IPS-NIHi7 (cell line): Measurements from ENCODE around the gene TMA7.

Source experiments
- DNase-seq: peaks from one replicate; pipeline ENCODE4 v3.0.0; 2012; ENCODE audit warnings: mixed read lengths; ENCODE audit errors: extremely low spot score

The TMA7 gene

DNA sequence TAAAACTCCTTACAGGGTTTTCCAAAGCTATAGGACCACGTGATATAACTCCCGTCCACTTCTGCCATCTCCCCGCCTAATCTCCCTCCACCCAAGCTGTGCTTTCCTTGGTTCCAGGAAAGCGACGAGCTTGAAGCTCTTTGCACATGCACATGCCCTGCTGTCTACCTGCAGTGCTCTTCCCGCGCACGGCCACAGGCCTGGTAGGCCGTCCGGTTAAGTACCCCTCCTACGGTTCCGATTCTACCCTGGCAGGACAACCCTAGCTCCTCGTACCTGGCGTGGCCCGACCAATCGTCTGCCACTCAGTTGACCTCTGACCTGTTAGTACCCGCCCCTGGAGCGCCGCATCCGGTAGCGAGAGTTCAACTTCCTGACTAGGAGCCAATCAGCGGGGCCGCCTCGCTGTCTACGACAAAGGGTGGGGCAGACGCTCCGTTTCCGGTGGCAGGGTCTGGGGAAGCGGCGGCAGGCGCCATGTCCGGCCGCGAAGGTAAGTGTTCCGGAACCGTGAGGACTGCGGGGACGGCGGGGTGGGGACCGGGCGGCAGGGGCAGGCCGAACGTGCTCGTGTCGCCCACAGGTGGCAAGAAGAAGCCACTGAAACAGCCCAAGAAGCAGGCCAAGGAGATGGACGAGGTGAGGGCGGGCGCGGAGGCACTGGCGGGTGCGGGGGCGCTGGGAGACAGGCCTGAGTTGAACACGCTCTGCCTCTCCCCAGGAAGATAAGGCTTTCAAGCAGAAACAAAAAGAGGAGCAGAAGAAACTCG is at the start of gene TMA7, which contains the start of gene CCDC51:
TMA7 (plus strand) TSS at position 438 of the 770 bp plus-strand sequence; CDS start at position 478, 40 bp downstream.
CCDC51 (minus strand) TSS at position 300 of the 770 bp plus-strand sequence. CDS start 4,991 bp downstream, outside the sequence.
- DNase-seq = peak; percentile 98

- no peak for DNase-seq
These were observed 45.7 kb upstream of the TMA7 start for GRCh38 chr3:48394391-48394790.

DNA sequence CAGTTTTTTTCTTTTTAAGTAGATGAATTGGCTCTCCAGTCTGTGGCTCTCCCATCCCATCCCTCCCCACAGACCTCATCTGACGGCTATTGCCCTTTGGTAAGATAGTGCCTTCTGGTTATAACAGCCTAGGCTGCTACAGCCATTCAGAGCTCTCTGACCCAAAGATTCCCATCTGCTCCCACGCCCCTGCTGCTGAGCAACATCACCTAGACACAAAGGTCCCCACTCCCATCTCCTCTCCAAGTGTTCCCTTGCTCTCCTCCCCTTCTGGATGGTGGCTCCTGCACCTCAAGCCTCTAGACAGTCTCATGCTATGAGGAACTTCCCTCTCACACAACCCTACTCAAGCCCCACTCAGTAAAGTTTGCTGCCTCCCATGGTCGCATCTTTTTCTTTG is 44.3 kb upstream of the TMA7 start:
- no peak for DNase-seq

DNA sequence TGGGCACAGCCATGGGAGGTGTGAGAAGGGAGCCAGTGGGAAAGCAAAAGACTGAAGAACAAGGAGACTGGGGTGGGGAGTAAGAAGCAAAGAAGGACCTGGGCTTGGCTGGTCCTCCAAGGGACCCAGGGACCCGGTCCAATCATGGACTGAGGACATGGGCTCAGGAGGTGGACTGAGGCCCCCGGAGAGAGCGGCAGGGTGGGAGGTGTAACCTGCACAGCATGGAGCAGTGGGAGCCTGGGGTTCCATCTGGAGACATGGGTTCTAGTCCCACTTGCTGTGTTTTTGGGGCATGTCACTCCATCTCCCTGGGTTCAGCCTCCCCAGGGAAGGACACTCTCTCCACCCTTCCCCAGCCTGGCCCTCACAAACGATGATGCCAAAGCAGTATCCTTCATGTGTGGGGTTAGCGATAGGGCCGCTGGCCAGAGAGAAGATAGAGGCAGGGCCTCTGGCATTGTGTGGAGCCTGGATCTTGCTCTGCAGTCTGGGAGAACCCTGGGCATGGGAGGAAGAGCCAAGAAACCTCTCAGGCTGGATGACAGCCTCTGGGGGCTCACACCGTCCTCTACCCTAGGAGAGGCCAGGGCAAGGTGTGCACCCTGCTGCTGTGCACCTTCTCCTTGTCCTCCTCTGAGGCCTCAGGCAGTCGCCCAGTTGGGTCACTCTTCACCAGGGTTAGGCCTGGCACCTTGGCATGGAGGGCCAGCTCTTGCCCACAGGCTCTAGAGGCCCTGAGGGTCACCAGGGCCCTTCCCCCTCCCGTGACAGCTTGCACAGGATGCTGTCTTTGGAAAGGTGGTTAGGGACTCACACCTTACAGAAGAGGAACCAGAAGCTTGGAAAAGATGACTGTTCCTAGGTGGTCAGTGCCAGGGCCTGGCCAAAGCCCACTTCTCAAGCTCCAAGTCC is 42.0 kb upstream of the TMA7 start:
- peak; percentile 10 for DNase-seq

GRCh38 chr3:48398701-48399386 is 41.2 kb upstream of the TMA7 start:
- DNase-seq = peak; percentile 24

- peak; percentile 13 for DNase-seq
These were observed 40.5 kb upstream of the TMA7 start for GRCh38 chr3:48399387-48400172.

GRCh38 chr3:48400824-48401433 is 39.1 kb upstream of the TMA7 start:
- DNase-seq = peak; percentile 89

GRCh38 chr3:48401434-48401901 is 38.6 kb upstream of the TMA7 start:
- DNase-seq = peak; percentile 13

DNA sequence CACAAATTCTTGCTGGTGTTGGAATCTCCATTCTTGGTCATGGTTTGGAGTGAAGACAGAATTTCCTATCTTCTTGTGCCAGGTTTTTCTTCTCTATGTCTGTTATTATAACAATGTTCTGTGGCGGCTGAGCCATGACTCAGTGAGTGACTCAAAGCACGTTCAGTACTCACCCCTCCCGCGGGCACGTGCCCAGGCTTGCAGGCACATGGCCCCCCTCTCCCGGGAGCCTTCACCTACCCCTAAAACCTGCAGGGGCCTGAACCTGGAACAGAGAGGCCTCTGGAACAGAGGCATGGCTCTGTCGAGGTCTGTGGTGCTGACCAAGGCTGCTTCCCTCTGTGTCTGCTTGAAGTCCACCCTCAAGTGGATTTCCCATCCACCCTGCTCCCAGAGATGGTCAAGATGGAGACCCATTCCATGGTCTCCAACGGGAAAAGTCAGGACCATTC is 37.8 kb upstream of the TMA7 start:
- no peak for DNase-seq

- DNase-seq = no peak
These were observed 37.1 kb upstream of the TMA7 start for GRCh38 chr3:48402907-48403306.

DNA sequence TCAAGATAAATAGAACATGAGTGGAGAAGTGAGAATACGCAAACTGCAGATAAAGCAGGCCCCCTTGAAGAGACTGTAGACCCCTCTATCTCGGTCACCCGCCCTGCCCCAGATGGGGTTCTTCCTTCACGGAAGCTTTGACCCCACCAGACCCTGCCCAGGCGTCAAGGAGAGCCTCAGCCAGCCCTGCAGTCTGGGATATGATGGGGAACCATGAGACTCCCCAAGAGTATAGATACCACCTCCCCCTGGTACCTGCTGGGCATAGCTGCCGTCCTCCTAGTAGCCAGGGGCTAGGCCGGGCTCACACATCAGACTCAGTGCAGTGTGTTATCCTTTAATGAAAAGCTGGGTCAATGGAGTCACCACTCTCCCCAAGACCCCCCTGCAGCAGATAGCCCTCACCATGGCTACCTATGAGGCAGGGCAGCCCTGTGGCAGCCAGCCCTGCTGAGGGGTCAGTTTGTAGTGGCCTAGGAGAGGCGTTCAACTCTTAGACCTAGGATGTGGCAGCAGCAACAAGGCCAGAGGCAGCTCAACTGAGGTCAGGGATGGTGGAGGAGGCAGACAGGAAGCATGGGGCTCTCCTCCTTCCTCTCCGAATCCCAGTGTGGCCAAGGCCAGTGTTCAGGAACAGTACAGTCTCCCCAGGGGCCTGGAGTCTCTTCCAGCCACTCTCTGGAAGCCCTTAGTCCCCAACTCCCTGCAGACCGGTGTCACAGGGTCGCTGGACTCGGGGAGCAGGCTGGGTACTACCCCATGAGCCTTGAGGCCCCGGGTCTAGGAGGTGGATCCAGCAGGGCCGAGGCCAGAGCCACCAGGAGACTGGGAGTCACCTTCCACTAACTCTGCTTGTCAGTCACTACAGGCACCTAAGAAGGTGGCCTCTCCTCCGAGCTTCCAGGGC is 36.3 kb upstream of the TMA7 start:
- DNase-seq = no peak

DNA sequence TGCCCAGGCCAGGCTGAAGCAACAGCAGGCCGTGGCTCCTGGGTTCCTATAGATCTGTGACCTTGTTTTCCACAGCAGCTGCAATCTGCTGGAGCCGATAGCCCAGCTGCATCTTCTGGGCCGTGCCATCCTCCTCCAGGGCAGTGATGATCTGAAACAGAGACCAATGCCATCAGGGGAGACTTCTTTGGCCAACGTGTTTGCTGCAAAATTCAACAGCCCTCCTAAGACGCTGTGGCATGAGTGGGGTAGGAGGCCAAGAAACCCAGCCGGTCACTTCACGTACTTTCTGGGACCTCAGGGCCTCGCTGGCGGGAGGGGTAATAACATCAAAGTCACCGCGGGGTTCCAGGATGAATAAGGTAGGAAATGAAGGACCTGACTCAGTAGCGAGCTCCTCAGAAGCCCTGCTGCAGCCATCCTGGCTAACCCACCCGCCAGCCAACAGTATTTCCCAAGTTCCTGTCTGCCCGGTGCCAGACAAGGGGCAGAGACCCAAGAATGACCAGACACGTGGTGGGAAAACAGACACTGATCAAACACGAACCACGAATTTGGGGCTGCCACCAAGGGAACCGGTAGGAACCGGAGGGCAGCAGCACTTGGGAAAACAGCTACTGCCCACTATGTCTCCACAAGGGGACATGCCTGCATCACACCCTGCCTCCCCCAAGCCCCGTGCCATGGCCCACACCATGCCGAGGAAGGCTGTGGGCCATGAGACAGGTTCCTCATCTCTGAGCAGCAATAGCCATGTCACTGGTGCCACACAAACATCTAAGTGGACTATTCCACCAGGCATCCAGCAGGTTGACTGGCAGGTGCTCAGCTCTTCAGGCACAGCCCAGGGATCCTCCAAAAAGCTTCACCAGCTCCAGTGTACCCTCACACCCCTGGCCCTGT is 35.4 kb upstream of the TMA7 start:
- DNase-seq = no peak

DNA sequence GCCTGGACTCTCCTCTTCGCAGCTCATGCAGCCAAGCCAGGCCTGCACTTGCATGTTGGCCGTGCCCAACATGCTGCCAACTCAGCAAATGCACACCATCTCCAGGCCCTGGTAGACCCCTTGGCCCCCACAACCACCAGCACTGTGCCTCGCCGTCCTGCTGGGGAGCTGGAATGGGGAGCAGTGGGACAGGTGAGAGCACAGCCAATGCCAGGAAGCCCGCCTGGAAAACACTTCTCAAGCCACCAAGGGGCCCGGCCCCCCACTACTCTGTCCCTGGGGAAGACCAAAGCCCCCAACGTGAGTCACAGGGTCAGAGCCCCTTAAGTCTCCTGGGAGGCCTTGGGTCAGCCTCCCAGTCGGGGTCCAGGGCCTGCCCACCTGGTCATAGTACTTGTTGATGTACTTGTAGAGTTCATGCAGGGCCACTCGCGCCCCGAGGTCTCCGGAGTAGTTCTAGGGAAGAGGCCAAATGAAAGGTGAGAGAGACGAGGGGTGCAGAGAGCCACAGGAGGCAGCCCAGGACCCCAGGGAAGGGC is 34.6 kb upstream of the TMA7 start:
- DNase-seq = no peak

DNA sequence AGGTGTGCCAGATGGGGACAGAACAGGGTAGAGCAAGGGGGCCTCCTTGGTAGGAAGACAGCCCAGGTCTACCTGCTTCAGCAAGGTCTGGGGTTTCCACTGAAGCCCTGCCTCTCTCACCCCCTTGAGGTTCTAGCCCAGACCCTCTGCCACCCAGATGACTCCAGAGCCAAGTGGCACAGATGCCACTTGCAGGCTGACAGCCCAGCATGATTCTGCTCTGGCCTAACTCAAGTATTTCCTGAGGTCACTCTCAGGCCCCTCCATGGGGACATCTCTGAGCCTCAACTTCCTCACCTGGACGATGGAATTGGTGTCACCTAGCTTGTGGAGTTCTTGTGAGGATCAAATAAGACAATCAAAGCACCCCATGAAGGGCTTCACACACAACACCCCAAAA is 34.1 kb upstream of the TMA7 start:
- no peak for DNase-seq

DNA sequence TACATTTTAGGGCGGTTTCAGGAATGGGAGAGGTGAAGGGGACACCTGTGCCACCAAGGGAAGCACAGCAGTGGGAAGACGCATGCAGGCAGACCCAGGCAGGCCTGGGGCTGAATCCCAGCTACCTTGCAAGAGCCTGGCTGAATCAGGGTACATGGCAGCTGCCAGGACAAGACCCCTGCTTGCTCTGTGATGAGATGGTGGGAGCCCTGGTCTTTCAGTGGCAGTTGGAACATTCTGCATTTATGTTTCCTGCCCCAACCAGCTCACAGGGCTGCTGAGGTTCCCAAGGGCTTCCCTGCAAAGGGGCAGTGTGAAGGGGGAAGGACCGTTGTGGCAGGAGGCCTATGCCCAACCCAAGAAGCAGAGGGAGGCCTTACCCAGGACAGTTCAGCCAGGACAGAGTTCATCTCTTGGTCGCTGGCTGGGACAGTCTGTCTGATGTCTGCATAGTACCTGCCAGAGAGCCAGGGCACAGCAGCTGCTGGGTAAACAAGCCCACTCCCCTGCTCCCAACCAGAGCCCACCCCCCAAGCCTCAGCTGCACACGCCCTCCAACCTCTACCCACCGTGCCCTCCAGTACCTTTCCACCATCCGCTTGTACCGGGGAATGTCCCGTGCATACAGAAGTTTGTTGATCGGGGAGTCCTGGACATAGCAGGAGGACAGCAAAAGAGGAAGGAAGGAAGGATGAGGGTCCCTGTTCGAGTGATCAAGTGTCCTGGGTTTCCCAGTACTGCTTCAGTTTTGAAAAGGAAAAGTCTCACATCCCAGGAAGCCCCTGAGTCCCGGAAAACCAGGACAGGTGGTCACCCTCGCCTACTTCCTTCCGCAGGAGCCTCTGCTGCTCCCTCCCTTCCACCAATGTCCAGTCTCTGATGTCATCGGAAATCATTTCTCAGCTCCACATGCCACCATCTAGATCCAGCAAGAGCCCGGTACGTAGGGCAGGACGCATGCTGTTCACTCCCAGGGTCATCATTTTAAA is 33.3 kb upstream of the TMA7 start:
- DNase-seq = no peak

DNA sequence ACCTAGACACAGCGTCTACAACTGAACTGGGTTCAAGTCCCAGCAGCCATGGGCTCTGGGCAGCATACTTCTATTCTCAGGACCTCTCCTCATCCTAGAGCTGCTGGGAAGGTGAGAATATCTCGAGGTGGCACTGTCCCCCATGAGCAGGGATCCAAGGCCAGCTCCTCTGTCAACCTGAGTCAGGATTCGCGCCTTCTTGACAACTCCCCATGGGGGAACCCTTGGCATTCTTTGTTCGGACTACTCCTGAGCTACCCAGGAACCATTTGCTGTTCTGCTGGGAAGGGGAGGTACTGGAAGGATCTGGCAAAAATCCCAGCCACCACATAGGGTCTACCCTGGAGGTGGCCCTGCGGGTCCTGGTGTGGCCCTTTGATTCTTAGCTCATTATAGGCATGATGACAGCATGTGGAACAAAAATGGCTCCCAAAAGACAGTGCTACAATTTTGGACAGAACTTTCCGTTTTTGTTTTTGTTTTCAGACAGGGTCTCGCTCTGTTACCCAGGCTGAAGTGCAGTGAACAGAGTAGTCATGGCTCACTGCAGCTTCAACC is 32.4 kb upstream of the TMA7 start:
- no peak for DNase-seq
